ENCODE measurements around the gene KLHL21.
"Not testable (repeated sequence)": the region's sequence is repeated elsewhere in the genome, so short reads cannot be mapped to it uniquely, and the experiment has no call there.

Gene KLHL21

GRCh38 chr1:6624710-6625583 lies 22.3 kb upstream of the KLHL21 start, which contains the start of gene THAP3:
THAP3 (plus strand) TSS chr1:6624868; CDS start chr1:6625219, 351 bp downstream.
- peak; percentile 64 for DNase-seq

GRCh38 chr1:6623269-6623965 lies 20.7 kb upstream of the KLHL21 start:
- no peak for DNase-seq

- DNase-seq, result no peak
Measured at GRCh38 chr1:6622396-6623152, 19.9 kb upstream of the KLHL21 start.

- DNase-seq, result no peak
Measured at GRCh38 chr1:6621429-6622391, 19.0 kb upstream of the KLHL21 start.

- DNase-seq, result no peak
Measured at GRCh38 chr1:6619045-6619444, 16.4 kb upstream of the KLHL21 start.

GRCh38 chr1:6614929-6615785 lies 12.5 kb upstream of the KLHL21 start:
- DNase-seq, result no peak

GRCh38 chr1:6614019-6614928 lies 11.6 kb upstream of the KLHL21 start:
- DNase-seq, result no peak

GRCh38 chr1:6613361-6614018 lies 10.8 kb upstream of the KLHL21 start, which contains the start of gene PHF13:
PHF13 (plus strand) TSS chr1:6613731; CDS start chr1:6614067, 336 bp downstream.
- DNase-seq, result peak; percentile 99

GRCh38 chr1:6612641-6613360 lies 10.1 kb upstream of the KLHL21 start:
- DNase-seq, result no peak

- DNase-seq, result no peak
Measured at GRCh38 chr1:6603915-6604558, 1.4 kb upstream of the KLHL21 start.

GRCh38 chr1:6603238-6603914 lies 707 bp upstream of the KLHL21 start:
- no peak for DNase-seq

GRCh38 chr1:6601923-6602668 lies 573 bp downstream of the KLHL21 start:
- no peak for DNase-seq

- peak; percentile 33 for DNase-seq
Measured at GRCh38 chr1:6601049-6601922, 1.4 kb downstream of the KLHL21 start.

- no peak for DNase-seq
Measured at GRCh38 chr1:6600410-6601048, 2.1 kb downstream of the KLHL21 start.

- not testable (repeated sequence) for DNase-seq
Measured at GRCh38 chr1:6599991-6600390, 2.7 kb downstream of the KLHL21 start.
